Measurements from ENCODE around the gene ILRUN. TPM values are rescaled to one million over a fixed set of nuclear protein-coding genes. Genes with fewer than 3 reads are reported as not detected.
"Not testable (repeated sequence)": the region's sequence is repeated elsewhere in the genome, so short reads cannot be mapped to it uniquely, and the experiment has no call there.

Gene ILRUN
- total RNA-seq, 1 donor from 2014 or later = 37.7 TPM

- Mint-ChIP-seq H3K4me1 (ENCODE audit: low read depth, unreplicated experiment) (peaks cover 8% of the 10 kb centered on the region), H3K9me3 (ENCODE audit: unreplicated experiment) (no peaks in the 10 kb centered on the region), H3K4me3 (ENCODE audit: unreplicated experiment) (no peak overlapping the region), H3K27me3 (ENCODE audit: unreplicated experiment) (peaks cover 2% of the 10 kb centered on the region), H3K36me3 (ENCODE audit: unreplicated experiment) (no peaks in the 10 kb centered on the region), H3K27ac (ENCODE audit: unreplicated experiment) (no peak overlapping the region)
- TF ChIP-seq CTCF (IDR thresholded peaks at IDR 0.05; ENCODE audit: partially characterized antibody, unreplicated experiment) = no peak
- DNase-seq = no peak
Observed at GRCh38 chr6:34658605-34659265, 37.8 kb downstream of the ILRUN start.

DNA sequence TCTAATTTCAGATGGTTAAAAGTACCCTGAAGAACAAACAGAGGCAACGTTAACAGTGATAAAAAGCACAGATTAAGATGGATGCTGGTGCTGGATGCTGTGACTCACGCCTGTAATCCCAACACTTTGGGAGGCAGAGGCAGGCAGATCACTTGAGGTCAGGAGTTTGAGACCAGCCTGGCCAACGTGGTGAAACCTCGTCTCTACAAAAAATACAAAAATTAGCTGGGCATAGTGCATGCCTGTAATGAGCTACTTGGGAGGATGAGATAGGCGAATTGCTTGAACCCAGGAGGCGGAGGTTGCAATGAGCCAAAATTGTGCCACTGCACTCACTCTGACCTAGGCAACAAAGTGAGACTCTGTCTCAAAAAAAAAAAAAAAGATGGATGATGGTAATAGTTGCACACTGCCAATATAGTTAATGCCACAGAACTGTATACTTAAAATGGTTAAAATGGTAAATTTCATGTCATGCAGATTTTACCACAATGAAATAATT is 38.5 kb downstream of the ILRUN start:
- H3K36me3 Mint-ChIP-seq (ENCODE audit: unreplicated experiment); H3K9me3 Mint-ChIP-seq (ENCODE audit: unreplicated experiment); DNase-seq; H3K4me1 Mint-ChIP-seq (ENCODE audit: low read depth, unreplicated experiment); H3K27me3 Mint-ChIP-seq (ENCODE audit: unreplicated experiment); H3K4me3 Mint-ChIP-seq (ENCODE audit: unreplicated experiment); H3K27ac Mint-ChIP-seq (ENCODE audit: unreplicated experiment): not testable (repeated sequence)

GRCh38 chr6:34657307-34657978 is 39.1 kb downstream of the ILRUN start:
- H3K27me3 Mint-ChIP-seq (ENCODE audit: unreplicated experiment) = peaks cover 2% of the 10 kb centered on the region
- no peak for TF ChIP-seq CTCF (IDR thresholded peaks at IDR 0.05; ENCODE audit: partially characterized antibody, unreplicated experiment)
- no peak overlapping the region for H3K27ac Mint-ChIP-seq (ENCODE audit: unreplicated experiment)
- no peak overlapping the region for H3K4me3 Mint-ChIP-seq (ENCODE audit: unreplicated experiment)
- H3K9me3 Mint-ChIP-seq (ENCODE audit: unreplicated experiment) = no peaks in the 10 kb centered on the region
- no peak for DNase-seq
- peaks cover 7% of the 10 kb centered on the region for H3K4me1 Mint-ChIP-seq (ENCODE audit: low read depth, unreplicated experiment)
- no peaks in the 10 kb centered on the region for H3K36me3 Mint-ChIP-seq (ENCODE audit: unreplicated experiment)

GRCh38 chr6:34657037-34657306 is 39.6 kb downstream of the ILRUN start:
- no peaks in the 10 kb centered on the region for H3K36me3 Mint-ChIP-seq (ENCODE audit: unreplicated experiment)
- H3K27ac Mint-ChIP-seq (ENCODE audit: unreplicated experiment) = no peak overlapping the region
- H3K4me1 Mint-ChIP-seq (ENCODE audit: low read depth, unreplicated experiment) = peaks cover 7% of the 10 kb centered on the region
- H3K4me3 Mint-ChIP-seq (ENCODE audit: unreplicated experiment) = no peak overlapping the region
- DNase-seq = no peak
- no peaks in the 10 kb centered on the region for H3K9me3 Mint-ChIP-seq (ENCODE audit: unreplicated experiment)
- H3K27me3 Mint-ChIP-seq (ENCODE audit: unreplicated experiment) = peaks cover 2% of the 10 kb centered on the region
- TF ChIP-seq CTCF (IDR thresholded peaks at IDR 0.05; ENCODE audit: partially characterized antibody, unreplicated experiment) = no peak

- no peaks in the 10 kb centered on the region for H3K9me3 Mint-ChIP-seq (ENCODE audit: unreplicated experiment)
- no peak for DNase-seq
- peaks cover 7% of the 10 kb centered on the region for H3K4me1 Mint-ChIP-seq (ENCODE audit: low read depth, unreplicated experiment)
- H3K36me3 Mint-ChIP-seq (ENCODE audit: unreplicated experiment) = no peaks in the 10 kb centered on the region
- H3K4me3 Mint-ChIP-seq (ENCODE audit: unreplicated experiment) = no peak overlapping the region
- H3K27ac Mint-ChIP-seq (ENCODE audit: unreplicated experiment) = peak overlapping the region; percentile 36
- TF ChIP-seq CTCF (IDR thresholded peaks at IDR 0.05; ENCODE audit: partially characterized antibody, unreplicated experiment) = no peak
- H3K27me3 Mint-ChIP-seq (ENCODE audit: unreplicated experiment) = peaks cover 2% of the 10 kb centered on the region
Observed at GRCh38 chr6:34656378-34657036, 40.1 kb downstream of the ILRUN start.

DNA sequence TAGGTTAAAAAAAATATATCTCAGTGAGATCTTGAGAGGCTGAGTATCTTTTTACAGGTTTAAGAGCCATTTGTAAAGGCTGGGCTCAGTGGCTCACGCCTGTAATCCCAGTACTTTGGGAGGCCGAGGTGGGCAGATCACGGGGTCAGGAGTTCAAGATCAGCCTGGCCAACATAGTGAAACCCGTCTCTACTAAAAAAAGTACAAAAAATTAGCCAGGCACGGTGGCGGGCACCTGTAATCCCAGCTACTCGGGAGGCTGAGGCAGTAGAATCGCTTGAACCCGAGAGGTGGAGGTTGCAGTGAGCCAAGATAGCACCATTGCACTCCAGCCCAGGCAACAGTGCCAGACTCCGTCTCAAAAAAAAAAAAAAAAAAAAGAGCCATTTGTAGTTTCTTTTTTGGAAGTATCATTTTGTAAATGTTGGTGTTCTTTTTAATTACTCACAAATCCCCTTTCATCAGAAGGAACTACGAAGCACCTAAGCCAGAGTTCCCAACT is 40.6 kb downstream of the ILRUN start:
- H3K9me3 Mint-ChIP-seq (ENCODE audit: unreplicated experiment); H3K4me3 Mint-ChIP-seq (ENCODE audit: unreplicated experiment); H3K27me3 Mint-ChIP-seq (ENCODE audit: unreplicated experiment); DNase-seq; H3K36me3 Mint-ChIP-seq (ENCODE audit: unreplicated experiment); H3K4me1 Mint-ChIP-seq (ENCODE audit: low read depth, unreplicated experiment); H3K27ac Mint-ChIP-seq (ENCODE audit: unreplicated experiment): not testable (repeated sequence)

All from glutamatergic neuron (in vitro differentiated cells).